Stimulated activated CD8-positive, alpha-beta memory T cell treated with anti-CD3 and anti-CD28 coated beads, Interleukin-7, amount 100 ng/mL, for 1 hour (primary cell): ENCODE data around the gene FBXO2.
A peak's percentile ranks its signal among the peaks of the same experiment; 100 is the strongest.

Source experiments
- DNase-seq, 2 donors: peaks; one replicate each; pipeline ENCODE4 v3.0.0-alpha.2; 2020; ENCODE audit warnings: low read depth in 2 of 2

FBXO2 gene

GRCh38 chr1:11654137-11654938 lies at the start of gene FBXO2, which contains the start of gene FBXO44:
Gene FBXO2 (minus strand): TSS chr1:11654429. CDS start chr1:11654340, 89 bp downstream.
Gene FBXO44 (plus strand): TSS chr1:11654877. CDS start chr1:11655836, 959 bp downstream.
- DNase-seq: peak in 1 of 2 donors; percentile 39

GRCh38 chr1:11703357-11704193 lies 49.3 kb upstream of the FBXO2 start:
- no peak for DNase-seq

- no peak for DNase-seq
Observed at GRCh38 chr1:11701981-11702803, 48.0 kb upstream of the FBXO2 start.

- DNase-seq: no peak
Observed at GRCh38 chr1:11701551-11701961, 47.3 kb upstream of the FBXO2 start.

- no peak for DNase-seq
Observed at GRCh38 chr1:11700601-11701467, 46.6 kb upstream of the FBXO2 start.

GRCh38 chr1:11697893-11698210 lies 43.6 kb upstream of the FBXO2 start:
- DNase-seq: no peak

- no peak for DNase-seq
Observed at GRCh38 chr1:11697188-11697892, 43.1 kb upstream of the FBXO2 start.

GRCh38 chr1:11695861-11696260 lies 41.6 kb upstream of the FBXO2 start:
- DNase-seq: no peak

- no peak for DNase-seq
Observed at GRCh38 chr1:11693917-11694316, 39.7 kb upstream of the FBXO2 start.

- peak; percentile 13 to 20 for DNase-seq
Observed at GRCh38 chr1:11693024-11693590, 38.9 kb upstream of the FBXO2 start.

GRCh38 chr1:11691928-11692711 lies 37.9 kb upstream of the FBXO2 start:
- no peak for DNase-seq

- no peak for DNase-seq
Observed at GRCh38 chr1:11691302-11691914, 37.2 kb upstream of the FBXO2 start, which contains the start of gene DRAXIN. Gene DRAXIN (plus strand): TSS chr1:11691710. CDS start chr1:11706259, 14,549 bp downstream.

GRCh38 chr1:11690397-11691301 lies 36.4 kb upstream of the FBXO2 start:
- DNase-seq: no peak

GRCh38 chr1:11688506-11688905 lies 34.3 kb upstream of the FBXO2 start:
- DNase-seq: no peak

- no peak for DNase-seq
Observed at GRCh38 chr1:11685210-11685752, 31.1 kb upstream of the FBXO2 start.

GRCh38 chr1:11684070-11684469 lies 29.8 kb upstream of the FBXO2 start:
- no peak for DNase-seq

GRCh38 chr1:11682799-11683198 lies 28.6 kb upstream of the FBXO2 start:
- no peak for DNase-seq
